ENCODE measurements around the gene NCOA1.
"Not testable (repeated sequence)": the region's sequence is repeated elsewhere in the genome, so short reads cannot be mapped to it uniquely, and the experiment has no call there.

Gene NCOA1

GRCh38 chr2:24568551-24568950 is 77.5 kb downstream of the NCOA1 start:
- H2AK5ac ChIP-seq (ENCODE audit: low read length): no peak overlapping the region
- H3K79me1 ChIP-seq (ENCODE audit: low read length): no peaks in the 10 kb centered on the region
- no peak overlapping the region for H2BK12ac ChIP-seq (ENCODE audit: low read length)
- no peak overlapping the region for H4K8ac ChIP-seq (ENCODE audit: low read depth, low read length)
- no peak overlapping the region for H3K4me2 ChIP-seq (ENCODE audit: low read length)
- H3K79me2 ChIP-seq (ENCODE audit: control insufficient read depth, insufficient read depth, low read length, poor library complexity): no peaks in the 10 kb centered on the region
- no peak overlapping the region for H4K12ac ChIP-seq (ENCODE audit: low read depth, low read length)
- no peak overlapping the region for H2AFZ ChIP-seq (ENCODE audit: insufficient read depth, low read length, poor library complexity)
- no peak overlapping the region for H3K23ac ChIP-seq (ENCODE audit: low read length)
- no peaks in the 10 kb centered on the region for H3K4me1 ChIP-seq (ENCODE audit: control insufficient read depth in 1 of 2, insufficient read depth in 2 of 2, low read length in 2 of 2)
- no peaks in the 10 kb centered on the region for H3K27me3 ChIP-seq (ENCODE audit: insufficient read depth, low read length)
- H3K36me3 ChIP-seq (ENCODE audit: control insufficient read depth in 1 of 2, insufficient read depth in 2 of 2, low read length in 2 of 2): peaks cover 11 to 15% of the 10 kb centered on the region in 2 experiments
- no peak overlapping the region for H3K9ac ChIP-seq (ENCODE audit: low read length)
- no peak overlapping the region for H3K4me3 ChIP-seq (ENCODE audit: low read depth, low read length)
- H3K14ac ChIP-seq (ENCODE audit: low read length): no peak overlapping the region
- H3K9me3 ChIP-seq (ENCODE audit: insufficient read depth, low read depth, low read length): peaks cover 14% of the 10 kb centered on the region
- no peak overlapping the region for H3K4ac ChIP-seq (ENCODE audit: low read depth, low read length)
- no peak overlapping the region for H2BK120ac ChIP-seq (ENCODE audit: insufficient read depth, low read length, poor library complexity)
- no peak for DNase-seq
- no peak overlapping the region for H3K27ac ChIP-seq (ENCODE audit: low read depth, low read length)
- H4K91ac ChIP-seq (ENCODE audit: low read depth, low read length): no peak overlapping the region
- H3K18ac ChIP-seq (ENCODE audit: low read length): no peak overlapping the region
- no peak overlapping the region for H2BK5ac ChIP-seq (ENCODE audit: low read depth, low read length, poor library complexity)

- H2AK5ac ChIP-seq (ENCODE audit: low read length); H3K4me2 ChIP-seq (ENCODE audit: low read length); DNase-seq; H3K27me3 ChIP-seq (ENCODE audit: insufficient read depth, low read length); H3K4ac ChIP-seq (ENCODE audit: low read depth, low read length); H4K8ac ChIP-seq (ENCODE audit: low read depth, low read length); H2BK120ac ChIP-seq (ENCODE audit: insufficient read depth, low read length, poor library complexity); H3K4me1 ChIP-seq (ENCODE audit: control insufficient read depth in 1 of 2, insufficient read depth in 2 of 2, low read length in 2 of 2); H3K27ac ChIP-seq (ENCODE audit: low read depth, low read length); H3K9ac ChIP-seq (ENCODE audit: low read length); H2AFZ ChIP-seq (ENCODE audit: insufficient read depth, low read length, poor library complexity); H2BK5ac ChIP-seq (ENCODE audit: low read depth, low read length, poor library complexity); H3K23ac ChIP-seq (ENCODE audit: low read length); H4K12ac ChIP-seq (ENCODE audit: low read depth, low read length); H3K4me3 ChIP-seq (ENCODE audit: low read depth, low read length); H4K91ac ChIP-seq (ENCODE audit: low read depth, low read length); H3K79me2 ChIP-seq (ENCODE audit: control insufficient read depth, insufficient read depth, low read length, poor library complexity); H2BK12ac ChIP-seq (ENCODE audit: low read length); H3K14ac ChIP-seq (ENCODE audit: low read length); H3K18ac ChIP-seq (ENCODE audit: low read length); H3K79me1 ChIP-seq (ENCODE audit: low read length): not testable (repeated sequence)
- no CpG with 5 or more reads among the region's 10 CpGs for WGBS (ENCODE audit: extremely low coverage, insufficient coverage, insufficient read length)
- H3K9me3 ChIP-seq (ENCODE audit: insufficient read depth, low read depth, low read length): peaks cover 14% of the 10 kb centered on the region
- peaks cover 11 to 15% of the 10 kb centered on the region in 2 experiments for H3K36me3 ChIP-seq (ENCODE audit: control insufficient read depth in 1 of 2, insufficient read depth in 2 of 2, low read length in 2 of 2)
These were observed 78.5 kb downstream of the NCOA1 start for GRCh38 chr2:24569565-24569964.

GRCh38 chr2:24570225-24570624 is 79.2 kb downstream of the NCOA1 start:
- DNase-seq: no peak
- no peaks in the 10 kb centered on the region for H3K4me1 ChIP-seq (ENCODE audit: control insufficient read depth in 1 of 2, insufficient read depth in 2 of 2, low read length in 2 of 2)
- peaks cover 11 to 15% of the 10 kb centered on the region in 2 experiments for H3K36me3 ChIP-seq (ENCODE audit: control insufficient read depth in 1 of 2, insufficient read depth in 2 of 2, low read length in 2 of 2)
- H3K4ac ChIP-seq (ENCODE audit: low read depth, low read length): no peak overlapping the region
- no peak overlapping the region for H3K4me3 ChIP-seq (ENCODE audit: low read depth, low read length)
- no peak overlapping the region for H3K14ac ChIP-seq (ENCODE audit: low read length)
- H3K9ac ChIP-seq (ENCODE audit: low read length): no peak overlapping the region
- no peaks in the 10 kb centered on the region for H3K27me3 ChIP-seq (ENCODE audit: insufficient read depth, low read length)
- no peak overlapping the region for H2BK120ac ChIP-seq (ENCODE audit: insufficient read depth, low read length, poor library complexity)
- no peak overlapping the region for H2AFZ ChIP-seq (ENCODE audit: insufficient read depth, low read length, poor library complexity)
- H4K8ac ChIP-seq (ENCODE audit: low read depth, low read length): no peak overlapping the region
- no peak overlapping the region for H4K12ac ChIP-seq (ENCODE audit: low read depth, low read length)
- no peak overlapping the region for H3K18ac ChIP-seq (ENCODE audit: low read length)
- no peak overlapping the region for H3K23ac ChIP-seq (ENCODE audit: low read length)
- H3K79me1 ChIP-seq (ENCODE audit: low read length): no peaks in the 10 kb centered on the region
- no peak overlapping the region for H2BK5ac ChIP-seq (ENCODE audit: low read depth, low read length, poor library complexity)
- H3K27ac ChIP-seq (ENCODE audit: low read depth, low read length): no peak overlapping the region
- no peak overlapping the region for H3K4me2 ChIP-seq (ENCODE audit: low read length)
- peaks cover 14% of the 10 kb centered on the region for H3K9me3 ChIP-seq (ENCODE audit: insufficient read depth, low read depth, low read length)
- no peak overlapping the region for H4K91ac ChIP-seq (ENCODE audit: low read depth, low read length)
- WGBS (ENCODE audit: extremely low coverage, insufficient coverage, insufficient read length): no CpG with 5 or more reads among the region's 1 CpG
- no peak overlapping the region for H2BK12ac ChIP-seq (ENCODE audit: low read length)
- no peaks in the 10 kb centered on the region for H3K79me2 ChIP-seq (ENCODE audit: control insufficient read depth, insufficient read depth, low read length, poor library complexity)
- H2AK5ac ChIP-seq (ENCODE audit: low read length): no peak overlapping the region

GRCh38 chr2:24571828-24572442 is 80.9 kb downstream of the NCOA1 start:
- Histone ChIP-seq H3K18ac (ENCODE audit: low read length) (no peak overlapping the region), H3K9me3 (ENCODE audit: insufficient read depth, low read depth, low read length) (no peaks in the 10 kb centered on the region), H4K12ac (ENCODE audit: low read depth, low read length) (no peak overlapping the region), H2BK12ac (ENCODE audit: low read length) (no peak overlapping the region), H3K27ac (ENCODE audit: low read depth, low read length) (no peak overlapping the region), H3K9ac (ENCODE audit: low read length) (no peak overlapping the region), H2AFZ (ENCODE audit: insufficient read depth, low read length, poor library complexity) (no peak overlapping the region), H3K14ac (ENCODE audit: low read length) (no peak overlapping the region), H3K4me1 (ENCODE audit: control insufficient read depth in 1 of 2, insufficient read depth in 2 of 2, low read length in 2 of 2) (no peaks in the 10 kb centered on the region), H2BK120ac (ENCODE audit: insufficient read depth, low read length, poor library complexity) (no peak overlapping the region), H2BK5ac (ENCODE audit: low read depth, low read length, poor library complexity) (no peak overlapping the region), H3K23ac (ENCODE audit: low read length) (no peak overlapping the region), H3K4ac (ENCODE audit: low read depth, low read length) (no peak overlapping the region), H3K79me1 (ENCODE audit: low read length) (no peaks in the 10 kb centered on the region), H3K4me3 (ENCODE audit: low read depth, low read length) (no peak overlapping the region), H3K4me2 (ENCODE audit: low read length) (no peak overlapping the region), H2AK5ac (ENCODE audit: low read length) (no peak overlapping the region), H3K36me3 (ENCODE audit: control insufficient read depth in 1 of 2, insufficient read depth in 2 of 2, low read length in 2 of 2) (no peaks in the 10 kb centered on the region), H4K8ac (ENCODE audit: low read depth, low read length) (no peak overlapping the region), H3K27me3 (ENCODE audit: insufficient read depth, low read length) (no peaks in the 10 kb centered on the region), H4K91ac (ENCODE audit: low read depth, low read length) (no peak overlapping the region), H3K79me2 (ENCODE audit: control insufficient read depth, insufficient read depth, low read length, poor library complexity) (no peaks in the 10 kb centered on the region)
- no peak for DNase-seq
- no CpG with 5 or more reads among the region's 2 CpGs for WGBS (ENCODE audit: extremely low coverage, insufficient coverage, insufficient read length)
